GM18861 (cell line): ENCODE results near the gene EIF3I.

ENCODE experiments used
- ATAC-seq: cut with Tn5 transposase; IDR thresholded peaks from one replicate; pipeline ENCODE4 v1.9.1; 2021; ENCODE audit not compliant: unreplicated experiment

EIF3I gene

DNA sequence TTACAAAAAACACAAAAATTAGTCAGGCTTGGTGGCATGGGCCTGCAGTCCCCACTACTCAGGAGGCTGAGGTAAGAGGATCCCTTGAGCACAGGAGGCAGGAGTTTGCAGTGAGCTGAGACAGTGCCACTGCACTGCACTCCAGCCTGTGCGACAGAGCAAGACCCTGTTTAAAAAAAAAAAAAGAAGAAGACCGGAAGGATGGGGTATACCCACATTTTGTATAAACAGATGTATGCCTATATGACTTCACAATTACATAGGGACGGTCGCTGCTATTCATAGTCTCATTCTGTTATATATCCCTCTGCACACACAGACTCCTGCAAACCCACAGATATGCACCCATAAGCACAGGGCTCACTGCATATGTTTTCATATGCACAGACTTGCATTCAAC lies 41.5 kb downstream of the EIF3I start:
- peak; percentile 50 for ATAC-seq

DNA sequence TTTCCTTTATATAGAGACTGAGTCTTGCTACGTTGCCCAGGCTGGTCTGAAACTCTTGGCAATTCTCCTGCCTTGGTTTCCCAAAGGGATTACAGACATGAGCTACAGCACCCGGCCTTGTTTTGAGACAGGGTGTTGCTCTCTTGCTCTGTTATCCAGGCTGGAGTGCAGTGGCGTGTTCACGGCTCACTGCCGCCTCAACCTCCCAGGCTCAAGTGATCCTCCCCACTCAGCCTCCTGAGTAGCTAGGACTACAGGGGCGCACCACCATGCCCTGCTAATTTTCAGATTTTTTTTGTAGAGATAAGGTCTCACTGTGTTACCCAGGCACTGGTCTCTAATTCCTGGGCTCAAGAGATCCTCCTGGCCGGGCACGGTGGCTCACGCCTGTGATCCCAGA lies 43.6 kb downstream of the EIF3I start:
- no peak for ATAC-seq

DNA sequence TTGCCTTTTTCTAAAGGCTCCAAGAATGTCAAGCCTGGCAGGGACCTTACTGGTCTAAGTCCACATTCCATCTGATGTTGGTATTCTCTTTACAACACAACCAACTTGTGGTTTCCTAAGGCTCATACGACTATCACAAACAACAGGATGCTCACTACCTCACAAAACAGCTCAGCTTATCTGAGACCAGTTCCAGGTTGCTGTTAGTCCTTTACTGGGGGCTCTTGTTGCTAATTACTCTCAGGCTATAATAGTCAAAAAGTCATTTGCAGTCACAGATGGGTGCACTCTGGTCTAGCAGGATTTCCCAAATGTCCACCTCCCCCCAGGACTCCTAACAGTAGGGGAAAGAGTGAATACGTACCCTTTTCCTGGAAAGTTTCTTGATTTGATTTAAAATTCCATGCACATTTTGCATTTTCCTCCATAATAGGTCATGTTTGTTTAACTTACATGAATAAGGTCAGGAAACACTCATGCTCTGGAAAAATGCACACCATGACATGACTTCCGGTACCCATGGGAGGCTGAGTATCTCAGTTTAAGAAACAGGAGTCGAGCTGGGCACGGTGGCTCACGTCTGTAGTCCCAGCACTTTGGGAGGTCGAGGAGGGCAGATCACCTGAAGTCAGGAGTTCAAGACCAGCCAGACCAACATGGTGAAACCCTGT lies 44.8 kb downstream of the EIF3I start:
- no peak for ATAC-seq

DNA sequence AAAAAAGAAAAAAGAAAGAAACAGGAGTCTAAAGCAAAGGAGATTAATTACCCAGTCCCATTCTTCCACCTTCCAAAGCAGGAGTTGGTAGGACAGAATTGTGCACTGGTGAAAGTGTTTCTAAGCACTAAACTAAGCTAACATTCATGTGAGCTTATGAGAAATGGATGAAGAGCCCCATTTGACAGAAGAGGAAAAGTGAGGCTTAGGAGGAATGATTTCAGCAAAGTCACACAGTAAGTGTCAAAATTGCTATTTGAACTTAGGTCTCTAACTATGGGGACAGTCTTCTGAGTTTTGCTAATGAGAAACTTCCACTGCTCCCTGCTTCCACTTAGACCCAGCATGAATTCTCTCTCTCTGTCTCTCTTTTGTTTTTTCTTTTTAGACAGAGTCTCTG lies 47.5 kb downstream of the EIF3I start:
- ATAC-seq, result no peak

DNA sequence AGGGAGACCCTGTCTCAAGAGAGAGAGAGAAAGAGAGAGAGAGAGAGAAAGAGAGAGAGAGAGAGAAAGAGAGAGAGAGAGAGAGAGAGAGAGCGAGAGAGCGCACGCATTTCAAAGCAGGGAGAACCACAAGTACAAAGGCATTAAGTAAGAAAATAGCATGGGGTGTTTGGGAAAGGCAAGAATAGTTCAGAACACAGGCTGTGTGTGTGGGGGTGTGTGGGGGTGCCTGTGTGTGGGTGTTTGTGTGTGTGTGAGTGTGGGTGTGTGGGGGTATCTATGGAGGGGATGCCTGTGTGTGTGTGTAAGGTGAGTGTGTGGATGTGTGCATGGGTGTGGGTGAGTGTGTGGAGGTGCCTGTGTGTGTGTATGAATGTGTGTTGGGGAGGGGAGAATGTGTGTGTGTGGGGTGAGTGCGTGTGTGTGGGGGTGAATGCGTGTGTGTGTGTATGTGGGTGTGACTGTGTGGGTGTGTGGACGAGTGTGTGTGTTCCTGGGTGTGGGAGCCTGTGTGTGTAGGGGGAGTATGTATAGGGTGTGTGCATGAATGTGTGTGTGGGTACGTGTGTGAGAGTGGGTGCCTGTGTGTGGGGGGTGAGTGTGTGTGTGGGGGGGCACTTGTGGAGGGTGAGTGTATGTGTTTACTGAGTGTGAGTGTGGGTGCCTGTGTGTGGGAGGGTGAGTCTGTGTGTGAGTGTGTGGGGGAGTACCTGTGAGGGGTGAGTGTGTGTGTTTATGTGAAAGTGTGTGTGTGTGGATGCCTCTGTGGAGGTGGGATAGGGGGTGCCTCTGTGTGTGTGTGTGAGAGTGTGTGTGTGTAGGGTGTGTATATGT lies 50.6 kb downstream of the EIF3I start:
- ATAC-seq, result no peak

DNA sequence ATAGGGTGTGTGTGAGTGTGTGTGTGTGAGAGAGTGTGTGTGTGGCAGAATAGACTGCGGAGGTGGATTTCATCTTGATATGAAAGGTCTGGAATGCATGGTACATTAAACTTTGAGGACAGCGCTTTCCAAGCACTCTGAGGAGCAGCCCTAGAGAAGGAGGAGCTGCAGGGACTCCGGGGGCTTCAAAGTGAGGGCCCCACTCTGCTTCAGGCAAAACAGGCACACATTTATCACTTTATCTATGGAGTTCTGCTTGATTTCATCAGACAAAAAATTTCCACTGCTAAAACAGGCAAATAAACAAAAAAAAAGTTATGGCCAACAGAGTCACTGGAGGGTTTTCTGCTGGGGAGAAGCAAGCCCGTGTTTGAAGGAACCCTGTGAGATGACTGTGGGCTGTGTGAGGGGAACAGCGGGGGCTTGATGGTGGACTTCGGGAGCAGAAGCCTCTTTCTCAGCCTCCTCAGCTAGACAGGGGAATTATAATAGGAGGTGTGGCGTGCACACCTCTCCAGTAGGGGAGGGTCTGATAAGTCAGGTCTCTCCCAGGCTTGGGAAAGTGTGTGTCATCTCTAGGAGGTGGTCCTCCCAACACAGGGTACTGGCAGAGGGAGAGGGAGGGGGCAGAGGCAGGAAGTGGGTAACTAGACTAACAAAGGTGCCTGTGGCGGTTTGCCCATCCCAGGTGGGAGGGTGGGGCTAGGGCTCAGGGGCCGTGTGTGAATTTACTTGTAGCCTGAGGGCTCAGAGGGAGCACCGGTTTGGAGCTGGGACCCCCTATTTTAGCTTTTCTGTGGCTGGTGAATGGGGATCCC lies 51.4 kb downstream of the EIF3I start:
- no peak for ATAC-seq

DNA sequence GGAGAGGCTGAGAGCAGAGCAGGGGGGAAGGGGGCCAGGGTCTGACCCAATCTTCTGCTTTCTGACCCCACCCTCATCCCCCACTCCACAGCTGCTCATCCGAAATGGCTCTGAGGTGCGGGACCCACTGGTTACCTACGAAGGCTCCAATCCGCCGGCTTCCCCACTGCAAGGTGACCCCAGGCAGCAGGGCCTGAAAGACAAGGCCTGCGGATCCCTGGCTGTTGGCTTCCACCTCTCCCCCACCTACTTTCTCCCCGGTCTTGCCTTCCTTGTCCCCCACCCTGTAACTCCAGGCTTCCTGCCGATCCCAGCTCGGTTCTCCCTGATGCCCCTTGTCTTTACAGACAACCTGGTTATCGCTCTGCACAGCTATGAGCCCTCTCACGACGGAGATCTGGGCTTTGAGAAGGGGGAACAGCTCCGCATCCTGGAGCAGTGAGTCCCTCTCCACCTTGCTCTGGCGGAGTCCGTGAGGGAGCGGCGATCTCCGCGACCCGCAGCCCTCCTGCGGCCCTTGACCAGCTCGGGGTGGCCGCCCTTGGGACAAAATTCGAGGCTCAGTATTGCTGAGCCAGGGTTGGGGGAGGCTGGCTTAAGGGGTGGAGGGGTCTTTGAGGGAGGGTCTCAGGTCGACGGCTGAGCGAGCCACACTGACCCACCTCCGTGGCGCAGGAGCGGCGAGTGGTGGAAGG lies 52.6 kb downstream of the EIF3I start:
- no peak for ATAC-seq

DNA sequence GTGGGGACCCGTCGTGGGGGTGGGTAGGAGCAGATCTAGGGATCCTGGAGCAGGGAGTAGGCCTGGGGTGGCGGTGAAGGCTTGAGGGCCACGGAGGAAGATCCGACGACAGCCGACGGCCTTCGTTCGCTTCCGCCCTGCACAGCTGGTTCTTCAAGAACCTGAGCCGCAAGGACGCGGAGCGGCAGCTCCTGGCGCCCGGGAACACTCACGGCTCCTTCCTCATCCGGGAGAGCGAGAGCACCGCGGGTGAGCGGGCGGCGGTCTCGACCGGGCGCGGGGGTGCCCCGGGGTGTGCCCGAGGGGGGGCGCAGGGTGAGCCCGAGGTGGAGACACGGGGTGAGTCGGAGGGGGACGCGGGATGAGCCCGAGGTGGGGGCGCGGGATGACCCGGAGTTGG lies 53.2 kb downstream of the EIF3I start:
- no peak for ATAC-seq

DNA sequence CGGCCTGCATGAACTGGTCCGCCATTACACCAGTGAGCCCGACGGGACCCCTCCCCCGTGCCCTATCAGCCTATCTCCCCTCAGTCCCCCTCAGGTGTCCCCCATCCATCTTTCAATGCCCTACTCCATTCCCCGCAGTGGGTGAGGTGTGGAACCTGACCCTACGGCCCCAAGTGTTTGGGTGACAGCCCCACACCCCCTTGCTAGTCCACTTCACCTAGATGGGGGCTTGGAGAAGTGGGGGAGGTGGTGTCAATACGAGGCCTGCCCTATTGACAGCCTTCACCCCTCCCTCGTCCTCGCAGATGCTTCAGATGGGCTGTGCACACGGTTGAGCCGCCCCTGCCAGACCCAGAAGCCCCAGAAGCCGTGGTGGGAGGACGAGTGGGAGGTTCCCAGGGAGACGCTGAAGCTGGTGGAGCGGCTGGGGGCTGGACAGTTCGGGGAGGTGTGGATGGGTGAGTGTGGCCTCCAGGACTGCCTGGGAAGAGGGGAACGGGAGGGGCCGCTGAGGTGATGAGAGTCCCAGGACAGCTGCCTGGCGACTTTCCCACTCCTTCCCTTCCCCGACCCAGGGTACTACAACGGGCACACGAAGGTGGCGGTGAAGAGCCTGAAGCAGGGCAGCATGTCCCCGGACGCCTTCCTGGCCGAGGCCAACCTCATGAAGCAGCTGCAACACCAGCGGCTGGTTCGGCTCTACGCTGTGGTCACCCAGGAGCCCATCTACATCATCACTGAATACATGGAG lies 54.0 kb downstream of the EIF3I start:
- no peak for ATAC-seq
